SU-DHL-6 (cell line): ENCODE data around the gene SEC16A.

ENCODE experiments used
- H2AFZ ChIP-seq: fragments of 200-600 bp; sonication (generic); 2 replicates; pipeline ENCODE4 v1.6.1; 2014; ENCODE audit warnings: low read depth, mild to moderate bottlenecking, moderate library complexity, mixed read lengths, antibody characterized with exemption, low read length; ENCODE audit not compliant: severe bottlenecking
- H3F3A ChIP-seq: fragments of 200-600 bp; shearing (Covaris generic); 2 replicates; pipeline ENCODE4 v1.6.0; 2016; ENCODE audit warnings: antibody characterized with exemption, mild to moderate bottlenecking; ENCODE audit not compliant: insufficient read depth
- H3K27ac ChIP-seq: fragments of 200-600 bp; sonication (generic); 2 replicates; pipeline ENCODE4 v1.5.1; 2016; ENCODE audit warnings: low read depth, mild to moderate bottlenecking, low read length, moderate library complexity, mixed read lengths
- H3K27me3 ChIP-seq: fragments of 200-600 bp; sonication (generic), shearing (Covaris generic); 2 replicates; pipeline ENCODE4 v1.6.0; 2014; ENCODE audit warnings: mild to moderate bottlenecking, low read length
- H3K36me3 ChIP-seq: fragments of 200-600 bp; sonication (generic); 2 replicates; pipeline ENCODE4 v1.6.1; 2014; ENCODE audit warnings: mild to moderate bottlenecking, low read length, mixed read lengths
- H3K4me2 ChIP-seq: fragments of 300-600, 200-600 bp; shearing (Covaris generic), sonication (generic); 2 replicates; pipeline ENCODE4 v1.6.0; 2014; ENCODE audit warnings: low read length, low read depth, mild to moderate bottlenecking; ENCODE audit not compliant: poor library complexity, severe bottlenecking
- H3K4me3 ChIP-seq: fragments of 200-600 bp; sonication (generic); 2 replicates; pipeline ENCODE4 v1.5.1; 2014; ENCODE audit warnings: antibody characterized with exemption, low read length, mild to moderate bottlenecking, mixed read lengths; ENCODE audit not compliant: insufficient read depth, poor library complexity, severe bottlenecking
- H3K79me2 ChIP-seq: fragments of 200-600 bp; sonication (generic); 2 replicates; pipeline ENCODE4 v1.6.1; 2014; ENCODE audit warnings: mild to moderate bottlenecking, low read length, moderate library complexity; ENCODE audit not compliant: insufficient read depth
- H3K9ac ChIP-seq: fragments of 200-600 bp; sonication (generic); 2 replicates; pipeline ENCODE4 v1.7.0; 2014; ENCODE audit warnings: mild to moderate bottlenecking, low read length
- H3K9me2 ChIP-seq: fragments of 200-600 bp; sonication (generic); replicated peaks from 2 replicates; pipeline ENCODE4 v1.6.1; 2014; ENCODE audit warnings: low read length; ENCODE audit not compliant: insufficient read depth
- H3K9me3 ChIP-seq: fragments of 200-600 bp; sonication (generic); 2 replicates; pipeline ENCODE4 v1.6.1; 2014; ENCODE audit warnings: low read length, mixed read lengths; ENCODE audit not compliant: insufficient read depth
- H4K20me1 ChIP-seq: fragments of 200-600 bp; sonication (generic); 2 replicates; pipeline ENCODE4 v1.6.1; 2014; ENCODE audit warnings: low read depth, mild to moderate bottlenecking, antibody characterized with exemption, low read length, moderate library complexity, mixed read lengths
- EZH2phosphoT487 ChIP-seq: fragments of 200-600 bp; sonication (generic), shearing (Covaris generic); conservative IDR thresholded peaks from 2 replicates; pipeline ENCODE4 v1.6.1; 2018; ENCODE audit warnings: mild to moderate bottlenecking, antibody characterized with exemption, low read length, moderate library complexity, mixed read lengths
- TF ChIP-seq, protein P1 (sequence below): fragments of 200-600 bp; sonication (generic); IDR thresholded peaks from one replicate; pipeline ENCODE4 v1.5.1; 2017; ENCODE audit warnings: antibody characterized with exemption, mild to moderate bottlenecking, low read length, moderate library complexity; ENCODE audit not compliant: insufficient read depth, poor library complexity, severe bottlenecking

The SEC16A gene

GRCh38 chr9:136514022-136514714 is 31.3 kb upstream of the SEC16A start:
- TF ChIP-seq EZH2phosphoT487: no peak
- TF ChIP-seq, protein P1, sequence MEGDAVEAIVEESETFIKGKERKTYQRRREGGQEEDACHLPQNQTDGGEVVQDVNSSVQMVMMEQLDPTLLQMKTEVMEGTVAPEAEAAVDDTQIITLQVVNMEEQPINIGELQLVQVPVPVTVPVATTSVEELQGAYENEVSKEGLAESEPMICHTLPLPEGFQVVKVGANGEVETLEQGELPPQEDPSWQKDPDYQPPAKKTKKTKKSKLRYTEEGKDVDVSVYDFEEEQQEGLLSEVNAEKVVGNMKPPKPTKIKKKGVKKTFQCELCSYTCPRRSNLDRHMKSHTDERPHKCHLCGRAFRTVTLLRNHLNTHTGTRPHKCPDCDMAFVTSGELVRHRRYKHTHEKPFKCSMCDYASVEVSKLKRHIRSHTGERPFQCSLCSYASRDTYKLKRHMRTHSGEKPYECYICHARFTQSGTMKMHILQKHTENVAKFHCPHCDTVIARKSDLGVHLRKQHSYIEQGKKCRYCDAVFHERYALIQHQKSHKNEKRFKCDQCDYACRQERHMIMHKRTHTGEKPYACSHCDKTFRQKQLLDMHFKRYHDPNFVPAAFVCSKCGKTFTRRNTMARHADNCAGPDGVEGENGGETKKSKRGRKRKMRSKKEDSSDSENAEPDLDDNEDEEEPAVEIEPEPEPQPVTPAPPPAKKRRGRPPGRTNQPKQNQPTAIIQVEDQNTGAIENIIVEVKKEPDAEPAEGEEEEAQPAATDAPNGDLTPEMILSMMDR: no peak
- Histone ChIP-seq H3K4me3 (no peak overlapping the region), H3F3A (no peaks in the 10 kb centered on the region), H3K27me3 (no peaks in the 10 kb centered on the region), H3K9me3 (no peaks in the 10 kb centered on the region), H3K9ac (no peak overlapping the region), H2AFZ (no peak overlapping the region), H3K4me2 (no peak overlapping the region), H3K36me3 (no peaks in the 10 kb centered on the region), H3K27ac (no peak overlapping the region), H3K9me2 (no peaks in the 10 kb centered on the region), H3K79me2 (no peaks in the 10 kb centered on the region), H4K20me1 (no peaks in the 10 kb centered on the region)

GRCh38 chr9:136513191-136513590 is 30.4 kb upstream of the SEC16A start:
- Histone ChIP-seq H3K79me2 (no peaks in the 10 kb centered on the region), H3K4me3 (no peak overlapping the region), H3K9ac (no peak overlapping the region), H4K20me1 (no peaks in the 10 kb centered on the region), H3K9me2 (no peaks in the 10 kb centered on the region), H3K27me3 (no peaks in the 10 kb centered on the region), H2AFZ (no peak overlapping the region), H3K4me2 (no peak overlapping the region), H3K9me3 (no peaks in the 10 kb centered on the region), H3K27ac (no peak overlapping the region), H3F3A (no peaks in the 10 kb centered on the region), H3K36me3 (no peaks in the 10 kb centered on the region)
- TF ChIP-seq, protein P1: no peak
- TF ChIP-seq EZH2phosphoT487: no peak

DNA sequence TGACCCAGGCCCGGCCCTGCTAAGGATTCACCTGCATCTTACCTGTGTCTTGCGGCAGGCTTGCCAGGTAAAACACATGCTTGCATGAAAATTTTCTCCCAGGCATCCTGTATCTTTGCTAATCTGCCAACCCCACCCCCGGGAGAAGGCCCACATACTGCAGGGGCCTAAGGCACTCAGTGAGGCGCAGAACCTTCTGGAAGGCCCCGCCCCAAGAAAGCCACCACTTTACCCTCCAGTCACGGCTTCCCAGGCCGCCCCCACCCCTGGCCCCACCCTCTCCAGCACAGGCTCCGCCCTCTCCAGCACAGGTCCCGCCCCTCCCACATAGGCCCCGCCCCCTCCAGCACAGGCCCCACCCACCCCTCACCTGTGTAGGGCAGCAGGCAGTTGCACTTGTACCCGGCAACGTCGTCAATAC is 29.8 kb upstream of the SEC16A start:
- TF ChIP-seq EZH2phosphoT487: no peak
- TF ChIP-seq, protein P1: no peak
- H3K9ac ChIP-seq: no peak overlapping the region
- no peaks in the 10 kb centered on the region for H3K9me2 ChIP-seq
- no peak overlapping the region for H3K4me2 ChIP-seq
- no peaks in the 10 kb centered on the region for H3K79me2 ChIP-seq
- no peak overlapping the region for H3K27ac ChIP-seq
- no peaks in the 10 kb centered on the region for H3F3A ChIP-seq
- no peak overlapping the region for H2AFZ ChIP-seq
- H3K4me3 ChIP-seq: no peak overlapping the region
- H4K20me1 ChIP-seq: no peaks in the 10 kb centered on the region
- no peaks in the 10 kb centered on the region for H3K9me3 ChIP-seq
- H3K27me3 ChIP-seq: no peaks in the 10 kb centered on the region
- H3K36me3 ChIP-seq: no peaks in the 10 kb centered on the region
